HepG2 (cell line): ENCODE data around the gene TFPI. TPM values are rescaled to one million over a fixed set of nuclear protein-coding genes. Genes with fewer than 3 reads are reported as not detected.

Experiments used
- BCL6 ChIP-seq: IDR thresholded peaks from 2 replicates; pipeline ENCODE4 v1.6.1; 2016; ENCODE audit warnings: missing genetic modification reagents, missing compliant biosample characterization
- FOXM1 ChIP-seq: sonication (generic); formaldehyde crosslinking; IDR thresholded peaks from 2 replicates; pipeline ENCODE4 v1.5.0; 2020; ENCODE audit warnings: missing genetic modification reagents
- HDAC2 ChIP-seq: sonication (generic); formaldehyde crosslinking; IDR thresholded peaks from 2 replicates; pipeline ENCODE4 v1.4.0; 2020; ENCODE audit warnings: missing genetic modification reagents
- KLF16 ChIP-seq, 2 experiments: sonication (generic) in 1 of 2; formaldehyde crosslinking in 1 of 2; IDR thresholded peaks; 2 replicates each; pipeline versions ENCODE4 v1.6.1 to v1.8.0; 2016 to 2023; ENCODE audit warnings: missing genetic modification reagents in 2 of 2, missing compliant biosample characterization in 1 of 2
- KMT2B ChIP-seq: IDR thresholded peaks from 2 replicates; pipeline ENCODE4 v1.6.1; 2016; ENCODE audit warnings: missing genetic modification reagents, missing compliant biosample characterization
- NR2F2 ChIP-seq: IDR thresholded peaks from 2 replicates; pipeline ENCODE4 v1.6.1; 2012; ENCODE audit warnings: low read depth, inconsistent platforms, borderline replicate concordance
- PITX1 ChIP-seq: sonication (generic); formaldehyde crosslinking; IDR thresholded peaks from 2 replicates; pipeline ENCODE4 v1.5.1; 2020; ENCODE audit warnings: mild to moderate bottlenecking, missing genetic modification reagents
- POLR2G ChIP-seq: fragments of 200-400 bp; formaldehyde crosslinking; IDR thresholded peaks from 2 replicates; pipeline ENCODE4 v1.6.1; 2018; ENCODE audit warnings: mild to moderate bottlenecking, low read depth, low read length, moderate library complexity
- SOX6 ChIP-seq, 2 experiments: fragments of 450-650 bp in 1 of 2; sonication (generic) in 1 of 2; formaldehyde crosslinking in 1 of 2; IDR thresholded peaks; 2 replicates each; pipeline versions ENCODE4 v1.4.0 to v1.6.1; 2017 to 2020; ENCODE audit warnings: antibody characterized with exemption in 1 of 2, mild to moderate bottlenecking in 1 of 2, missing genetic modification reagents in 1 of 2
- TARDBP ChIP-seq: sonication (generic); formaldehyde crosslinking; IDR thresholded peaks from 2 replicates; pipeline ENCODE4 v1.8.0; 2022; ENCODE audit warnings: mild to moderate bottlenecking, missing genetic modification reagents
- ZNF446 ChIP-seq: sonication (generic); formaldehyde crosslinking; IDR thresholded peaks from 2 replicates; pipeline ENCODE4 v1.5.0; 2020; ENCODE audit warnings: mild to moderate bottlenecking, missing genetic modification reagents
- ZNF501 ChIP-seq: sonication (generic); formaldehyde crosslinking; IDR thresholded peaks from 2 replicates; pipeline ENCODE4 v1.5.1; 2020; ENCODE audit warnings: mild to moderate bottlenecking, moderate library complexity, missing genetic modification reagents
- ZNF503 ChIP-seq: sonication (generic); formaldehyde crosslinking; IDR thresholded peaks from 2 replicates; pipeline ENCODE4 v1.4.0; 2020; ENCODE audit warnings: missing genetic modification reagents
- polyA plus RNA-seq, 8 experiments: library from polyadenylated mRNA; depleted of rRNA in 3 of 8; stranded (reverse) in 7 of 8; unstranded in 1 of 8; fragments of >200 nt; fragmentation: Illumina TruSeq in 4 of 8; extraction: Trizol in 4 of 8; gene quantifications; 2 replicates each; pipeline versions ENCODE4 v1.2.1 to v1.2.3, GENCODE V29; 2011 to 2016; ENCODE audit warnings: low read depth in 4 of 8, missing spikeins in 1 of 8, mixed read lengths in 1 of 8; ENCODE audit not compliant: insufficient read depth in 1 of 8
- total RNA-seq, 5 experiments: library from RNA; depleted of rRNA; stranded (reverse); fragments of >200 nt; fragmentation: Illumina TruSeq; extraction: Trizol; gene quantifications; 2 replicates each; pipeline ENCODE4 v1.2.3, GENCODE V29; 2016; ENCODE audit warnings: low read depth in 1 of 5
- TF ChIP-seq, protein P1 (sequence below): sonication (generic); formaldehyde crosslinking; IDR thresholded peaks from 2 replicates; pipeline ENCODE4 v1.4.0; 2020; ENCODE audit warnings: missing genetic modification reagents, borderline replicate concordance
- TF ChIP-seq, protein P2 (sequence below): sonication (generic); formaldehyde crosslinking; IDR thresholded peaks from 2 replicates; pipeline ENCODE4 v1.5.0; 2020; ENCODE audit warnings: mild to moderate bottlenecking, missing genetic modification reagents, borderline replicate concordance
- TF ChIP-seq, protein P3 (sequence below): IDR thresholded peaks from 2 replicates; pipeline ENCODE4 v1.4.0; 2020; ENCODE audit warnings: mild to moderate bottlenecking, missing genetic modification reagents

TFPI gene
- total and polyA plus RNA-seq, 2 of the 13 experiments (the other 11 are each of a cell fraction or from before 2014, with no cell fraction given), result 301 to 436 TPM

DNA sequence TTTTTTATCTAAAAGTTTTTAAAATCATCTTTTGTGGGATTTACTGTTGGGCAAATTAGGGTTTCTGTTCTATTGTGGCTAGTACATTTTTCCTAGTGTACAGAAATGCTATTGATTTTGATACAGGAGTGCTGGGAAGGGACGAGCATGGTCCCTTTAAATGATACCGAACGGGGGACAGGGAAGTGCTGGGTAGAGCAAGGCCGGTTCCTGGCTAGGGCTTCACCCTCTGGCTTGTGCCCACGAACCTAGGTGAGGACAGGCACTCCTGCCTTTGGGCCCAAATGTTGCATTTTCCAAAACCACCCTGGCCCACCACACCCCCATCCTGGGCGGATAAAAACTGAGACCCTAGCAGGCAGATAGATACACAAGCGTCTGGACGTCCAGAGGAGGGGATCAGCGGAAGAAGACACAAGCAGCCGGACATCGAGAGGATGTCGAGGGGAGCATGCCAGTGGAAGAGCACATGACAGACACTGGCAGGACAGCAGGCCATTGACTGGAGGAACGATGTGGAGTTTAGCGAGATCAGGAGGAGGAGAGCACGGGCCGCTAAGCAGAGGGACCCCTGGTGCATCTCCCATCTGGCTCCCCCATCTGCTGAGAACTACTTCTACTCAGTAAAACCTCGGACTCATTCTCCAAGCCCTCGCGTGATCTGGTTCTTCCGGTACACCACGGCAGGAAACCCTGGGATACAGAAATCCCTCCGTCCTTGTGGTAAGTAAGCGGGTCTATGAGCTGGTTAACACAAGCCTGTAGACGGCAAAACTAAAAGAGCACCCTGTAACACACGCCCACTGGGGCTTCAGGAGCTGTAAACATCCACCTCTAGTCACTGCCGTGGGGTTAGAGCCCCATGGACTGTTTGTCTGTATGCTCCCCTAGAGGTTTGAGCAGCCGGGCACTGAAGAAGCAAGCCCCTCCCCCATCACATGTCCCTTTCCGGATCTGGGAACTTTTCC lies 92.7 kb downstream of the TFPI start (continued):
- TF ChIP-seq, protein P1, sequence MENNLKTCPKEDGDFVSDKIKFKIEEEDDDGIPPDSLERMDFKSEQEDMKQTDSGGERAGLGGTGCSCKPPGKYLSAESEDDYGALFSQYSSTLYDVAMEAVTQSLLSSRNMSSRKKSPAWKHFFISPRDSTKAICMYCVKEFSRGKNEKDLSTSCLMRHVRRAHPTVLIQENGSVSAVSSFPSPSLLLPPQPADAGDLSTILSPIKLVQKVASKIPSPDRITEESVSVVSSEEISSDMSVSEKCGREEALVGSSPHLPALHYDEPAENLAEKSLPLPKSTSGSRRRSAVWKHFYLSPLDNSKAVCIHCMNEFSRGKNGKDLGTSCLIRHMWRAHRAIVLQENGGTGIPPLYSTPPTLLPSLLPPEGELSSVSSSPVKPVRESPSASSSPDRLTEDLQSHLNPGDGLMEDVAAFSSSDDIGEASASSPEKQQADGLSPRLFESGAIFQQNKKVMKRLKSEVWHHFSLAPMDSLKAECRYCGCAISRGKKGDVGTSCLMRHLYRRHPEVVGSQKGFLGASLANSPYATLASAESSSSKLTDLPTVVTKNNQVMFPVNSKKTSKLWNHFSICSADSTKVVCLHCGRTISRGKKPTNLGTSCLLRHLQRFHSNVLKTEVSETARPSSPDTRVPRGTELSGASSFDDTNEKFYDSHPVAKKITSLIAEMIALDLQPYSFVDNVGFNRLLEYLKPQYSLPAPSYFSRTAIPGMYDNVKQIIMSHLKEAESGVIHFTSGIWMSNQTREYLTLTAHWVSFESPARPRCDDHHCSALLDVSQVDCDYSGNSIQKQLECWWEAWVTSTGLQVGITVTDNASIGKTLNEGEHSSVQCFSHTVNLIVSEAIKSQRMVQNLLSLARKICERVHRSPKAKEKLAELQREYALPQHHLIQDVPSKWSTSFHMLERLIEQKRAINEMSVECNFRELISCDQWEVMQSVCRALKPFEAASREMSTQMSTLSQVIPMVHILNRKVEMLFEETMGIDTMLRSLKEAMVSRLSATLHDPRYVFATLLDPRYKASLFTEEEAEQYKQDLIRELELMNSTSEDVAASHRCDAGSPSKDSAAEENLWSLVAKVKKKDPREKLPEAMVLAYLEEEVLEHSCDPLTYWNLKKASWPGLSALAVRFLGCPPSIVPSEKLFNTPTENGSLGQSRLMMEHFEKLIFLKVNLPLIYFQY (CRISPR knock-in tag), result 0 out of 2 replicates have a peak, but pooled peaks have one; percentile 15
- TF ChIP-seq KMT2B (CRISPR knock-in tag), result peak; percentile 89
- 0 out of 2 replicates have a peak, but pooled peaks have one; percentile 15 for TF ChIP-seq NR2F2
- TF ChIP-seq, protein P2, sequence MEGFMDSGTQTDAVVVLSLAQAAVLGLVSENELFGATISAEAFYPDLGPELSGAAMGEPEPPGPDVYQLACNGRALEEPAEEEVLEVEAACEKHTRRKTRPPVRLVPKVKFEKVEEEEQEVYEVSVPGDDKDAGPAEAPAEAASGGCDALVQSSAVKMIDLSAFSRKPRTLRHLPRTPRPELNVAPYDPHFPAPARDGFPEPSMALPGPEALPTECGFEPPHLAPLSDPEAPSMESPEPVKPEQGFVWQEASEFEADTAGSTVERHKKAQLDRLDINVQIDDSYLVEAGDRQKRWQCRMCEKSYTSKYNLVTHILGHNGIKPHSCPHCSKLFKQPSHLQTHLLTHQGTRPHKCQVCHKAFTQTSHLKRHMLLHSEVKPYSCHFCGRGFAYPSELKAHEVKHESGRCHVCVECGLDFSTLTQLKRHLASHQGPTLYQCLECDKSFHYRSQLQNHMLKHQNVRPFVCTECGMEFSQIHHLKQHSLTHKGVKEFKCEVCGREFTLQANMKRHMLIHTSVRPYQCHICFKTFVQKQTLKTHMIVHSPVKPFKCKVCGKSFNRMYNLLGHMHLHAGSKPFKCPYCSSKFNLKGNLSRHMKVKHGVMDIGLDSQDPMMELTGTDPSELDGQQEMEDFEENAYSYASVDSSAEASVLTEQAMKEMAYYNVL (CRISPR knock-in tag), result peak; percentile 46; the same call in 1 of the 2 replicates
- peak in 1 of 2 experiments; percentile 84; a peak in 2 of 4 replicates for TF ChIP-seq KLF16 (CRISPR knock-in tag; IDR thresholded peaks at IDR 0.05)
- peak; percentile 59 for TF ChIP-seq BCL6
- no peak for TF ChIP-seq ZNF503 (CRISPR knock-in tag)
- peak; percentile 81 for TF ChIP-seq HDAC2
- no peak for TF ChIP-seq SOX6 (IDR thresholded peaks at IDR 0.05)
- TF ChIP-seq SOX6 (CRISPR knock-in tag; IDR thresholded peaks at IDR 0.05), result 0 out of 2 replicates have a peak, but pooled peaks have one; percentile 54
- TF ChIP-seq TARDBP (CRISPR knock-in tag), result peak; percentile 81
- TF ChIP-seq ZNF501 (CRISPR knock-in tag), result peak; percentile 95
- TF ChIP-seq FOXM1 (CRISPR knock-in tag), result no peak
- TF ChIP-seq ZNF446, result 0 out of 2 replicates have a peak, but pooled peaks have one; percentile 45
- TF ChIP-seq PITX1 (CRISPR knock-in tag), result peak; percentile 87
- TF ChIP-seq, protein P3, sequence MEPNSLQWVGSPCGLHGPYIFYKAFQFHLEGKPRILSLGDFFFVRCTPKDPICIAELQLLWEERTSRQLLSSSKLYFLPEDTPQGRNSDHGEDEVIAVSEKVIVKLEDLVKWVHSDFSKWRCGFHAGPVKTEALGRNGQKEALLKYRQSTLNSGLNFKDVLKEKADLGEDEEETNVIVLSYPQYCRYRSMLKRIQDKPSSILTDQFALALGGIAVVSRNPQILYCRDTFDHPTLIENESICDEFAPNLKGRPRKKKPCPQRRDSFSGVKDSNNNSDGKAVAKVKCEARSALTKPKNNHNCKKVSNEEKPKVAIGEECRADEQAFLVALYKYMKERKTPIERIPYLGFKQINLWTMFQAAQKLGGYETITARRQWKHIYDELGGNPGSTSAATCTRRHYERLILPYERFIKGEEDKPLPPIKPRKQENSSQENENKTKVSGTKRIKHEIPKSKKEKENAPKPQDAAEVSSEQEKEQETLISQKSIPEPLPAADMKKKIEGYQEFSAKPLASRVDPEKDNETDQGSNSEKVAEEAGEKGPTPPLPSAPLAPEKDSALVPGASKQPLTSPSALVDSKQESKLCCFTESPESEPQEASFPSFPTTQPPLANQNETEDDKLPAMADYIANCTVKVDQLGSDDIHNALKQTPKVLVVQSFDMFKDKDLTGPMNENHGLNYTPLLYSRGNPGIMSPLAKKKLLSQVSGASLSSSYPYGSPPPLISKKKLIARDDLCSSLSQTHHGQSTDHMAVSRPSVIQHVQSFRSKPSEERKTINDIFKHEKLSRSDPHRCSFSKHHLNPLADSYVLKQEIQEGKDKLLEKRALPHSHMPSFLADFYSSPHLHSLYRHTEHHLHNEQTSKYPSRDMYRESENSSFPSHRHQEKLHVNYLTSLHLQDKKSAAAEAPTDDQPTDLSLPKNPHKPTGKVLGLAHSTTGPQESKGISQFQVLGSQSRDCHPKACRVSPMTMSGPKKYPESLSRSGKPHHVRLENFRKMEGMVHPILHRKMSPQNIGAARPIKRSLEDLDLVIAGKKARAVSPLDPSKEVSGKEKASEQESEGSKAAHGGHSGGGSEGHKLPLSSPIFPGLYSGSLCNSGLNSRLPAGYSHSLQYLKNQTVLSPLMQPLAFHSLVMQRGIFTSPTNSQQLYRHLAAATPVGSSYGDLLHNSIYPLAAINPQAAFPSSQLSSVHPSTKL (CRISPR knock-in tag), result peak; percentile 74
- TF ChIP-seq POLR2G, result peak; percentile 86
